IPS-15b (cell line): ENCODE measurements around the gene FETUB.
"Not testable (repeated sequence)": the region's sequence is repeated elsewhere in the genome, so short reads cannot be mapped to it uniquely, and the experiment has no call there.

Experiments
- H3K27me3 ChIP-seq: one replicate; pipeline ENCODE4 v1.6.1; 2013; ENCODE audit warnings: low read length; ENCODE audit not compliant: control insufficient read depth, insufficient read depth
- H3K36me3 ChIP-seq: one replicate; pipeline ENCODE4 v1.6.1; 2013; ENCODE audit warnings: low read length; ENCODE audit not compliant: control insufficient read depth, insufficient read depth
- H3K4me1 ChIP-seq: one replicate; pipeline ENCODE4 v1.6.1; 2013; ENCODE audit warnings: mild to moderate bottlenecking, low read length; ENCODE audit not compliant: control insufficient read depth, insufficient read depth
- H3K4me3 ChIP-seq: one replicate; pipeline ENCODE4 v1.5.1; 2013; ENCODE audit warnings: low read depth, low read length
- H3K9ac ChIP-seq: one replicate; pipeline ENCODE4 v1.6.1; 2013; ENCODE audit warnings: low read depth, mild to moderate bottlenecking, low read length
- H3K9me3 ChIP-seq: one replicate; pipeline ENCODE4 v1.6.1; 2013; ENCODE audit warnings: mild to moderate bottlenecking, low read length; ENCODE audit not compliant: control insufficient read depth, insufficient read depth

FETUB gene

GRCh38 chr3:186691676-186692075 lies 51.5 kb downstream of the FETUB start:
- H3K9me3 ChIP-seq, result no peaks in the 10 kb centered on the region
- no peak overlapping the region for H3K4me3 ChIP-seq
- no peak overlapping the region for H3K9ac ChIP-seq
- no peaks in the 10 kb centered on the region for H3K36me3 ChIP-seq
- no peaks in the 10 kb centered on the region for H3K4me1 ChIP-seq
- H3K27me3 ChIP-seq, result no peaks in the 10 kb centered on the region

- no peaks in the 10 kb centered on the region for H3K27me3 ChIP-seq
- no peaks in the 10 kb centered on the region for H3K36me3 ChIP-seq
- H3K9ac ChIP-seq, result no peak overlapping the region
- no peaks in the 10 kb centered on the region for H3K9me3 ChIP-seq
- no peak overlapping the region for H3K4me3 ChIP-seq
- H3K4me1 ChIP-seq, result no peaks in the 10 kb centered on the region
These were observed 53.6 kb downstream of the FETUB start for GRCh38 chr3:186693843-186694242.

- H3K4me1 ChIP-seq, result no peaks in the 10 kb centered on the region
- no peaks in the 10 kb centered on the region for H3K9me3 ChIP-seq
- H3K9ac ChIP-seq, result no peak overlapping the region
- H3K4me3 ChIP-seq, result no peak overlapping the region
- no peaks in the 10 kb centered on the region for H3K27me3 ChIP-seq
- H3K36me3 ChIP-seq, result no peaks in the 10 kb centered on the region
These were observed 54.3 kb downstream of the FETUB start for GRCh38 chr3:186694288-186695032.

GRCh38 chr3:186696522-186696921 lies 56.3 kb downstream of the FETUB start:
- H3K4me1 ChIP-seq, result no peaks in the 10 kb centered on the region
- H3K27me3 ChIP-seq, result no peaks in the 10 kb centered on the region
- H3K36me3 ChIP-seq, result no peaks in the 10 kb centered on the region
- H3K9me3 ChIP-seq, result no peaks in the 10 kb centered on the region
- H3K4me3 ChIP-seq, result no peak overlapping the region
- H3K9ac ChIP-seq, result no peak overlapping the region

- no peaks in the 10 kb centered on the region for H3K36me3 ChIP-seq
- no peaks in the 10 kb centered on the region for H3K9me3 ChIP-seq
- no peak overlapping the region for H3K9ac ChIP-seq
- H3K4me1 ChIP-seq, result peaks cover 2% of the 10 kb centered on the region
- no peak overlapping the region for H3K4me3 ChIP-seq
- H3K27me3 ChIP-seq, result no peaks in the 10 kb centered on the region
These were observed 57.3 kb downstream of the FETUB start for GRCh38 chr3:186697510-186697909.

- H3K9me3 ChIP-seq, result no peaks in the 10 kb centered on the region
- H3K9ac ChIP-seq, result no peak overlapping the region
- no peaks in the 10 kb centered on the region for H3K27me3 ChIP-seq
- H3K4me1 ChIP-seq, result peaks cover 4% of the 10 kb centered on the region
- H3K36me3 ChIP-seq, result no peaks in the 10 kb centered on the region
- H3K4me3 ChIP-seq, result no peak overlapping the region
These were observed 60.1 kb downstream of the FETUB start for GRCh38 chr3:186700267-186700666.

- not testable (repeated sequence) for H3K9me3 ChIP-seq, H3K4me3 ChIP-seq, H3K36me3 ChIP-seq
These were observed 62.3 kb downstream of the FETUB start for GRCh38 chr3:186702451-186702850.

More at GRCh38 chr3:186702451-186702850, 62.3 kb downstream of the FETUB start:
- not testable (repeated sequence) for H3K27me3 ChIP-seq, H3K9ac ChIP-seq, H3K4me1 ChIP-seq
